HepG2 (cell line): Measurements from ENCODE around the gene C6orf62. TPM values are rescaled to one million over a fixed set of nuclear protein-coding genes. Genes with fewer than 3 reads are reported as not detected.

ENCODE experiments used
- ATAC-seq: fragments of 200-7000 bp; cut with Tn5 transposase; 3 replicates; pipeline ENCODE4 v1.9.1; 2020; ENCODE audit warnings: mild to moderate bottlenecking, moderate library complexity
- BruUV-seq: library from RNA; stranded (reverse); fragments of 400-500 nt; replicated peaks from 2 replicates; lab custom pipeline; 2021; lab: Mats Ljungman, UMichigan
- CTCF ChIA-PET: fragments of 300-600 bp; formaldehyde crosslinking; extraction: SDS; loops from one replicate; lab custom pipeline; 2021; ENCODE audit warnings: low total read pairs, inconsistent platforms, low intra/inter-chr PET ratio; lab: Yijun Ruan, JAX
- POLR2A ChIA-PET: fragments of 350-600 bp; sonication (Branson Sonifier 250); formaldehyde crosslinking; loops from one replicate; lab custom pipeline; 2020; ENCODE audit warnings: antibody characterized with exemption, inconsistent platforms; lab: Yijun Ruan, JAX
- DNase-seq: peaks from one replicate; pipeline ENCODE4 v3.0.0-alpha.2; 2015; ENCODE audit warnings: low spot score
- FAIRE-seq: peaks from 3 replicates; lab custom pipeline; 2011; peaks lifted over from hg19 to GRCh38; lab: Jason Lieb, UNC
- H2AFZ ChIP-seq: one replicate; pipeline ENCODE4 v1.6.1; 2011; ENCODE audit warnings: low read length, inconsistent platforms
- H3K27ac ChIP-seq: fragments of 300-600 bp; 3 replicates; pipeline ENCODE4 v1.8.0; 2011; ENCODE audit warnings: mixed run types, mild to moderate bottlenecking, mixed read lengths, low read length, inconsistent platforms; ENCODE audit not compliant: insufficient read depth; ENCODE audit errors: extremely low read length
- H3K27me3 ChIP-seq, 2 experiments: fragments of 200-600 bp in 1 of 2; 2 replicates in 1 of 2; 3 replicates in 1 of 2; pipeline versions ENCODE4 v1.6.0 to v1.8.0; 2011; ENCODE audit warnings: low read length in 2 of 2, mild to moderate bottlenecking in 2 of 2, moderate library complexity in 2 of 2, inconsistent platforms in 1 of 2; ENCODE audit not compliant: insufficient read depth in 2 of 2, control insufficient read depth in 1 of 2
- H3K36me3 ChIP-seq, 2 experiments: fragments of 200-600 bp in 1 of 2; replicated peaks in 1 of 2; 2 replicates in 1 of 2; 3 replicates in 1 of 2; pipeline versions ENCODE4 v1.5.1 to v1.8.0; 2011; ENCODE audit warnings: low read length in 2 of 2, inconsistent platforms in 1 of 2; ENCODE audit not compliant: insufficient read depth in 2 of 2, control insufficient read depth in 1 of 2
- H3K4me1 ChIP-seq: 2 replicates; pipeline ENCODE4 v1.5.1; 2012; ENCODE audit warnings: low read length, inconsistent platforms; ENCODE audit not compliant: insufficient read depth
- H3K4me2 ChIP-seq: 2 replicates; pipeline ENCODE4 v1.6.0; 2011; ENCODE audit warnings: low read depth, low read length, inconsistent platforms
- H3K4me3 ChIP-seq, 3 experiments: fragments of 200-600 bp in 1 of 3; sonication (generic), shearing (Covaris generic) in 1 of 3; replicated peaks in 1 of 3; 2 replicates each; pipeline ENCODE4 v1.5.1; 2011 to 2016; ENCODE audit warnings: low read length in 3 of 3, inconsistent platforms in 2 of 3, low read depth in 2 of 3, mild to moderate bottlenecking in 2 of 3, control low read depth in 1 of 3, mixed read lengths in 1 of 3; ENCODE audit not compliant: insufficient read depth in 1 of 3
- H3K79me2 ChIP-seq: one replicate; pipeline ENCODE4 v1.6.1; 2011; ENCODE audit warnings: low read length, inconsistent platforms; ENCODE audit not compliant: insufficient read depth
- H3K9ac ChIP-seq: 2 replicates; pipeline ENCODE4 v1.6.0; 2011; ENCODE audit warnings: mild to moderate bottlenecking, low read depth, low read length, inconsistent platforms; ENCODE audit not compliant: insufficient read depth
- H3K9me3 ChIP-seq: 2 replicates; pipeline ENCODE4 v1.5.1; 2012; ENCODE audit warnings: mild to moderate bottlenecking, low read length
- H4K20me1 ChIP-seq: 2 replicates; pipeline ENCODE4 v1.6.0; 2011; ENCODE audit warnings: inconsistent platforms, mild to moderate bottlenecking, low read length, moderate library complexity; ENCODE audit not compliant: insufficient read depth
- EED ChIP-seq: sonication (generic); formaldehyde crosslinking; IDR thresholded peaks from 2 replicates; pipeline ENCODE4 v1.5.0; 2020; ENCODE audit warnings: mild to moderate bottlenecking, missing genetic modification reagents
- ETV6 ChIP-seq: sonication (generic); formaldehyde crosslinking; conservative IDR thresholded peaks from 2 replicates; pipeline ENCODE4 v1.4.0; 2020; ENCODE audit warnings: missing genetic modification reagents
- KIAA2018 ChIP-seq: sonication (generic); formaldehyde crosslinking; IDR thresholded peaks from 2 replicates; pipeline ENCODE4 v1.5.0; 2020; ENCODE audit warnings: mild to moderate bottlenecking, missing genetic modification reagents, borderline replicate concordance
- MAF1 ChIP-seq: sonication (generic); formaldehyde crosslinking; IDR thresholded peaks from 2 replicates; pipeline ENCODE4 v1.5.0; 2020; ENCODE audit warnings: missing genetic modification reagents, borderline replicate concordance
- MAFF ChIP-seq: IDR thresholded peaks from 2 replicates; pipeline ENCODE4 v1.6.1; 2011; ENCODE audit warnings: low read depth, low read length, improper control_type of control experiment
- STAT6 ChIP-seq: sonication (generic); formaldehyde crosslinking; IDR thresholded peaks from 2 replicates; pipeline ENCODE4 v1.4.0; 2020; ENCODE audit warnings: missing genetic modification reagents, mild to moderate bottlenecking, borderline replicate concordance
- ZBTB39 ChIP-seq: sonication (generic); formaldehyde crosslinking; IDR thresholded peaks from 2 replicates; pipeline ENCODE4 v1.5.0; 2020; ENCODE audit warnings: missing genetic modification reagents
- ZFP36L2 ChIP-seq: sonication (generic); formaldehyde crosslinking; IDR thresholded peaks from 2 replicates; pipeline ENCODE4 v1.4.0; 2020; ENCODE audit warnings: missing genetic modification reagents
- ZNF18 ChIP-seq: sonication (generic); formaldehyde crosslinking; IDR thresholded peaks from 2 replicates; pipeline ENCODE4 v1.8.0; 2022; ENCODE audit warnings: mild to moderate bottlenecking, missing genetic modification reagents; ENCODE audit not compliant: insufficient replicate concordance
- ZNF891 ChIP-seq: sonication (generic); formaldehyde crosslinking; IDR thresholded peaks from 2 replicates; pipeline ENCODE4 v1.5.0; 2020; ENCODE audit warnings: mild to moderate bottlenecking, missing genetic modification reagents
- WGBS: methylation state at CpG from one replicate; pipeline ENCODE4 v1.1.6; 2017; ENCODE audit warnings: low lambda C conversion rate; 5-methylcytosine and 5-hydroxymethylcytosine counted together
- in situ Hi-C: cut with HindIII; loops from 2 replicates; pipeline ENCODE4 v1.10.0; 2017; ENCODE audit warnings: low pct_unique_long_range_greater_than_20kb; ENCODE audit not compliant: extremely low pct_ligation_motif_present
- intact Hi-C: fragments of 100-400 bp; cut with micrococcal nuclease; formaldehyde crosslinking; loops from one replicate; pipeline ENCODE4 v1.10.0; 2022; ENCODE audit not compliant: unreplicated experiment
- polyA plus RNA-seq, 8 experiments: library from polyadenylated mRNA; depleted of rRNA in 3 of 8; stranded (reverse) in 7 of 8; unstranded in 1 of 8; fragments of >200 nt; fragmentation: Illumina TruSeq in 4 of 8; extraction: Trizol in 4 of 8; gene quantifications; 2 replicates each; pipeline versions ENCODE4 v1.2.1 to v1.2.3, GENCODE V29; 2011 to 2016; ENCODE audit warnings: low read depth in 4 of 8, missing spikeins in 1 of 8, mixed read lengths in 1 of 8; ENCODE audit not compliant: insufficient read depth in 1 of 8
- total RNA-seq, 5 experiments: library from RNA; depleted of rRNA; stranded (reverse); fragments of >200 nt; fragmentation: Illumina TruSeq; extraction: Trizol; gene quantifications; 2 replicates each; pipeline ENCODE4 v1.2.3, GENCODE V29; 2016; ENCODE audit warnings: low read depth in 1 of 5

Gene C6orf62
- total and polyA plus RNA-seq, 2 of the 13 experiments (the other 11 are each of a cell fraction or from before 2014, with no cell fraction given), result 54.8 to 90.4 TPM

- H3K36me3 ChIP-seq, result no peaks in the 10 kb centered on the region
- no peak overlapping the region for H3K27ac ChIP-seq
- H3K9me3 ChIP-seq, result no peaks in the 10 kb centered on the region
- no peaks in the 10 kb centered on the region for H4K20me1 ChIP-seq
- 38% methylated on average over 5 of the region's 5 CpGs for WGBS
- no peak overlapping the region for H3K4me2 ChIP-seq
- CTCF ChIA-PET, result no interaction called here
- peaks cover 0 to 4% of the 10 kb centered on the region in 2 experiments; a peak in 1 of 5 replicates for H3K27me3 ChIP-seq
- DNase-seq (no peak), FAIRE-seq (no peak), ATAC-seq (no peak)
- intact Hi-C loops, result no loop called here
- POLR2A ChIA-PET, result interaction anchor here (2.1 kb wide), 1 partner anchor 23 kb away, joined by 6 read pairs; no protein-coding TSS in a partner anchor
- in situ Hi-C loops, result no loop called here
- H3K4me3 ChIP-seq, result no peak overlapping the region
- H2AFZ ChIP-seq, result no peak overlapping the region
- no peaks in the 10 kb centered on the region for H3K4me1 ChIP-seq
- no peaks in the 10 kb centered on the region for H3K79me2 ChIP-seq
- BruUV-seq, result no TSS peak
- no peak overlapping the region for H3K9ac ChIP-seq
- no peak for TF ChIP-seq ZNF18 (CRISPR knock-in tag)
- TF ChIP-seq ETV6 (CRISPR knock-in tag), result no peak
- no peak for TF ChIP-seq EED
- no peak for TF ChIP-seq KIAA2018 (CRISPR knock-in tag)
- no peak for TF ChIP-seq MAFF
- TF ChIP-seq ZNF891 (CRISPR knock-in tag), result no peak
- no peak for TF ChIP-seq ZFP36L2 (CRISPR knock-in tag)
- TF ChIP-seq ZBTB39 (CRISPR knock-in tag), result no peak
- no peak for TF ChIP-seq MAF1 (CRISPR knock-in tag)
- TF ChIP-seq STAT6 (CRISPR knock-in tag), result no peak
These were observed 26.0 kb upstream of the C6orf62 start for GRCh38 chr6:24744911-24745310.
